Measurements from ENCODE around the gene SLC39A9. TPM values are rescaled to one million over a fixed set of nuclear protein-coding genes. Genes with fewer than 3 reads are reported as not detected.

SLC39A9 gene
- total RNA-seq, 1 experiment from 2014 or later: 39.8 TPM

DNA sequence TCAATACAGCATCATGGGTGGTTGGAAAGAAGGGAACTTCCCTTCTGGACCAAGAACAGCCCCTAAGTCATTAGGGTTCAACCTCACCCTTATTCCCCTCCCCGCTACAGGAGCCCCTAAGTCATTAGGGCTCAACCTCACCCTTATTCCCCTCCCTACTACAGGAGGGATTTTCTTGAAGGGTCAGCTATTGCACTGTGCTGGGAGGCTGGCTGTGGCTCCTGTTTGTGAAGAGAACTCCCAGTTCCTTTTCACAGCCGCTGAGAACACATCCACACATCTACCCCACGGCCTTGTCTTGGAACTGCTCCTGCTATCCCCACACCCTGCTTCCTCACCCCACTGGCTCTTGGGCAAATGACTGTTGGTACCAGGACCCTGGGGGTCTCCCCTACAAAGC is 45.3 kb upstream of the SLC39A9 start:
- no peak overlapping the region for H3K27ac ChIP-seq (ENCODE audit: insufficient read length, low read depth, low read length)
- no peak overlapping the region for H4K91ac ChIP-seq (ENCODE audit: insufficient read length, low read depth, low read length)
- no peaks in the 10 kb centered on the region; the same call in 1 of the 2 replicates for H3K27me3 Mint-ChIP-seq (ENCODE audit: low read depth)
- TF ChIP-seq, protein P1, sequence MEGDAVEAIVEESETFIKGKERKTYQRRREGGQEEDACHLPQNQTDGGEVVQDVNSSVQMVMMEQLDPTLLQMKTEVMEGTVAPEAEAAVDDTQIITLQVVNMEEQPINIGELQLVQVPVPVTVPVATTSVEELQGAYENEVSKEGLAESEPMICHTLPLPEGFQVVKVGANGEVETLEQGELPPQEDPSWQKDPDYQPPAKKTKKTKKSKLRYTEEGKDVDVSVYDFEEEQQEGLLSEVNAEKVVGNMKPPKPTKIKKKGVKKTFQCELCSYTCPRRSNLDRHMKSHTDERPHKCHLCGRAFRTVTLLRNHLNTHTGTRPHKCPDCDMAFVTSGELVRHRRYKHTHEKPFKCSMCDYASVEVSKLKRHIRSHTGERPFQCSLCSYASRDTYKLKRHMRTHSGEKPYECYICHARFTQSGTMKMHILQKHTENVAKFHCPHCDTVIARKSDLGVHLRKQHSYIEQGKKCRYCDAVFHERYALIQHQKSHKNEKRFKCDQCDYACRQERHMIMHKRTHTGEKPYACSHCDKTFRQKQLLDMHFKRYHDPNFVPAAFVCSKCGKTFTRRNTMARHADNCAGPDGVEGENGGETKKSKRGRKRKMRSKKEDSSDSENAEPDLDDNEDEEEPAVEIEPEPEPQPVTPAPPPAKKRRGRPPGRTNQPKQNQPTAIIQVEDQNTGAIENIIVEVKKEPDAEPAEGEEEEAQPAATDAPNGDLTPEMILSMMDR (conservative IDR thresholded peaks at IDR 0.05): no peak
- no peaks in the 10 kb centered on the region for H4K20me1 ChIP-seq (ENCODE audit: control insufficient read depth, insufficient read depth, insufficient read length)
- no peak overlapping the region for H2BK15ac ChIP-seq (ENCODE audit: low read depth, low read length)
- H3K27me3 ChIP-seq (ENCODE audit: insufficient read depth, low read length): no peaks in the 10 kb centered on the region
- DNase-seq: no peak
- H3K9ac ChIP-seq (ENCODE audit: extremely low read depth, insufficient read length, low read length): no peak overlapping the region
- no peaks in the 10 kb centered on the region for H3K9me3 ChIP-seq (ENCODE audit: control insufficient read depth, low read depth, low read length)
- no peak overlapping the region for H4K8ac ChIP-seq (replicated peaks; ENCODE audit: insufficient read length, low read depth, low read length)
- H2BK12ac ChIP-seq (ENCODE audit: insufficient read length, low read depth, low read length): no peak overlapping the region
- no CpG with 5 or more reads among the region's 3 CpGs for WGBS (ENCODE audit: extremely low coverage, insufficient read length, low lambda C conversion rate)
- no peak overlapping the region for H3K23ac ChIP-seq (ENCODE audit: insufficient read length, low read depth, low read length)
- peaks cover 18 to 30% of the 10 kb centered on the region in 2 experiments for H3K4me1 Mint-ChIP-seq
- H3K36me3 Mint-ChIP-seq (ENCODE audit: insufficient read depth in 1 of 3, low read depth in 3 of 3): no peaks in the 10 kb centered on the region
- H2AK5ac ChIP-seq (ENCODE audit: insufficient read length, low read length): no peak overlapping the region
- no peak overlapping the region for H2AFZ ChIP-seq (ENCODE audit: low read length)
- no peaks in the 10 kb centered on the region for H3K23me2 ChIP-seq (ENCODE audit: insufficient read length, low read depth, low read length, poor library complexity, severe bottlenecking)
- H3K4me3 Mint-ChIP-seq: no peak overlapping the region
- no peak overlapping the region for H2BK5ac ChIP-seq (ENCODE audit: insufficient read length, low read length)
- no peak overlapping the region for H4K5ac ChIP-seq (ENCODE audit: insufficient read length, low read depth, low read length)
- no peak overlapping the region for H3K18ac ChIP-seq (ENCODE audit: insufficient read length, low read depth, low read length)
- H3K14ac ChIP-seq (ENCODE audit: insufficient read depth, low read length): no peak overlapping the region; the same call in 1 of the 2 replicates
- no peak overlapping the region for H3K4me2 ChIP-seq (ENCODE audit: insufficient read depth, insufficient read length, low read length)
- H3T11ph ChIP-seq (ENCODE audit: low read length): no peak overlapping the region
- H3K4ac ChIP-seq (ENCODE audit: low read depth, low read length): no peak overlapping the region
- no peaks in the 10 kb centered on the region for H3K9me3 Mint-ChIP-seq
- no peak overlapping the region for H2BK120ac ChIP-seq (ENCODE audit: low read depth, low read length, poor library complexity, severe bottlenecking)
- H3K4me1 ChIP-seq (ENCODE audit: insufficient read depth, low read length): no peaks in the 10 kb centered on the region
- peak overlapping the region in 1 of 3 experiments; percentile 20; a peak in 1 of 7 replicates for H3K27ac Mint-ChIP-seq
- peaks cover 2% of the 10 kb centered on the region; the same call in 1 of the 2 replicates for H3K79me2 ChIP-seq (ENCODE audit: insufficient read depth, low read length)
- H3K79me1 ChIP-seq (ENCODE audit: insufficient read depth, low read depth, low read length, poor library complexity, severe bottlenecking): no peaks in the 10 kb centered on the region
- no peak overlapping the region for H2BK20ac ChIP-seq (ENCODE audit: low read depth, low read length, poor library complexity, severe bottlenecking)
- no peak overlapping the region for H3K56ac ChIP-seq (ENCODE audit: insufficient read length, low read depth, low read length)
